PFSK-1 (cell line): ENCODE data around the gene SDF4.

Experiments used
- POLR2AphosphoS5 ChIP-seq: IDR thresholded peaks from 2 replicates; pipeline ENCODE4 v1.6.1; 2012; ENCODE audit warnings: low read depth, mild to moderate bottlenecking, control low read depth, low read length, moderate library complexity
- TAF1 ChIP-seq: IDR thresholded peaks from 2 replicates; pipeline ENCODE4 v1.6.1; 2012; ENCODE audit warnings: low read length, control low read depth, borderline replicate concordance; ENCODE audit not compliant: insufficient read depth

- TF ChIP-seq TAF1, result no peak
- TF ChIP-seq POLR2AphosphoS5, result no peak
These were observed 25.9 kb downstream of the SDF4 start for GRCh38 chr1:1205769-1206375.
